RWPE2 (cell line): ENCODE results near the gene CUBN.

Experiments
- ATAC-seq: fragments of 200-7000 bp; cut with Tn5 transposase; 3 replicates; pipeline ENCODE4 v1.9.1; 2021; ENCODE audit warnings: low read depth
- DNase-seq: peaks from one replicate; pipeline ENCODE4 v3.0.0-alpha.2; 2020; ENCODE audit warnings: low spot score
- H3K27ac ChIP-seq: fragments of 450-650 bp; 2 replicates; pipeline ENCODE4 v1.5.1; 2017; ENCODE audit warnings: mild to moderate bottlenecking; ENCODE audit not compliant: poor library complexity, severe bottlenecking
- H3K27me3 ChIP-seq: fragments of 250-450 bp; sonication (Bioruptor Pico); 2 replicates; pipeline ENCODE4 v1.5.1; 2021; ENCODE audit warnings: mild to moderate bottlenecking, moderate library complexity; ENCODE audit not compliant: insufficient read depth, poor library complexity, severe bottlenecking
- H3K36me3 ChIP-seq: fragments of 250-450 bp; sonication (Bioruptor Pico); 2 replicates; pipeline ENCODE4 v1.5.1; 2020; ENCODE audit warnings: low read depth, mild to moderate bottlenecking, moderate library complexity
- H3K4me1 ChIP-seq: fragments of 250-450 bp; sonication (Bioruptor Pico); 2 replicates; pipeline ENCODE4 v1.5.1; 2021; ENCODE audit warnings: mild to moderate bottlenecking, moderate library complexity; ENCODE audit not compliant: insufficient read depth, poor library complexity, severe bottlenecking
- H3K4me3 ChIP-seq: fragments of 250-450 bp; sonication (Bioruptor Pico); 2 replicates; pipeline ENCODE4 v1.5.1; 2021; ENCODE audit warnings: mild to moderate bottlenecking, moderate library complexity; ENCODE audit not compliant: severe bottlenecking
- H3K9me3 ChIP-seq: fragments of 250-450 bp; sonication (Bioruptor Pico); 2 replicates; pipeline ENCODE4 v1.5.1; 2021; ENCODE audit warnings: mild to moderate bottlenecking, moderate library complexity; ENCODE audit not compliant: severe bottlenecking
- CTCF ChIP-seq: fragments of 450-650 bp; IDR thresholded peaks from one replicate; pipeline ENCODE4 v1.5.1; 2017; ENCODE audit warnings: mild to moderate bottlenecking, moderate library complexity; ENCODE audit not compliant: poor library complexity, severe bottlenecking

The CUBN gene

GRCh38 chr10:17138460-17139042 is 8.9 kb upstream of the CUBN start:
- ATAC-seq (no peak), DNase-seq (no peak)
- no peak for TF ChIP-seq CTCF
- no peaks in the 10 kb centered on the region for H3K27me3 ChIP-seq
- H3K36me3 ChIP-seq: no peaks in the 10 kb centered on the region
- no peak overlapping the region for H3K4me3 ChIP-seq
- no peak overlapping the region for H3K27ac ChIP-seq
- H3K4me1 ChIP-seq: no peaks in the 10 kb centered on the region
- no peaks in the 10 kb centered on the region for H3K9me3 ChIP-seq

- ATAC-seq (no peak), DNase-seq (no peak)
- no peaks in the 10 kb centered on the region for H3K27me3 ChIP-seq
- H3K36me3 ChIP-seq: no peaks in the 10 kb centered on the region
- no peak overlapping the region for H3K27ac ChIP-seq
- H3K4me3 ChIP-seq: no peak overlapping the region
- TF ChIP-seq CTCF: no peak
- H3K9me3 ChIP-seq: no peaks in the 10 kb centered on the region
- no peaks in the 10 kb centered on the region for H3K4me1 ChIP-seq
Observed at GRCh38 chr10:17134737-17135260, 5.2 kb upstream of the CUBN start.

GRCh38 chr10:17134282-17134681 is 4.7 kb upstream of the CUBN start:
- H3K4me3 ChIP-seq: no peak overlapping the region
- TF ChIP-seq CTCF: no peak
- no peak overlapping the region for H3K27ac ChIP-seq
- no peaks in the 10 kb centered on the region for H3K27me3 ChIP-seq
- ATAC-seq: no peak
- DNase-seq: no peak
- no peaks in the 10 kb centered on the region for H3K9me3 ChIP-seq
- no peaks in the 10 kb centered on the region for H3K4me1 ChIP-seq
- no peaks in the 10 kb centered on the region for H3K36me3 ChIP-seq

GRCh38 chr10:17128261-17128660 is 1.4 kb downstream of the CUBN start:
- H3K27me3 ChIP-seq: no peaks in the 10 kb centered on the region
- TF ChIP-seq CTCF: no peak
- H3K27ac ChIP-seq: no peak overlapping the region
- no peak for DNase-seq
- no peaks in the 10 kb centered on the region for H3K4me1 ChIP-seq
- H3K36me3 ChIP-seq: no peaks in the 10 kb centered on the region
- H3K9me3 ChIP-seq: no peaks in the 10 kb centered on the region
- no peak overlapping the region for H3K4me3 ChIP-seq
- ATAC-seq: no peak

- ATAC-seq (no peak), DNase-seq (no peak)
- no peak for TF ChIP-seq CTCF
- H3K27me3 ChIP-seq: no peaks in the 10 kb centered on the region
- no peaks in the 10 kb centered on the region for H3K36me3 ChIP-seq
- no peak overlapping the region for H3K4me3 ChIP-seq
- no peak overlapping the region for H3K27ac ChIP-seq
- H3K4me1 ChIP-seq: no peaks in the 10 kb centered on the region
- no peaks in the 10 kb centered on the region for H3K9me3 ChIP-seq
Observed at GRCh38 chr10:17126327-17126726, 3.3 kb downstream of the CUBN start.
